HG02840 (cell line): ENCODE results near the gene SORT1.

Experiments
- ATAC-seq: cut with Tn5 transposase; IDR thresholded peaks from one replicate; pipeline ENCODE4 v1.9.1; 2021; ENCODE audit warnings: mild to moderate bottlenecking, moderate library complexity, moderate number of reproducible peaks; ENCODE audit not compliant: unreplicated experiment, low FRiP score

Gene SORT1

GRCh38 chr1:109277434-109278204 is 120.1 kb downstream of the SORT1 start:
- ATAC-seq = no peak

GRCh38 chr1:109275706-109276345 is 121.9 kb downstream of the SORT1 start:
- no peak for ATAC-seq

DNA sequence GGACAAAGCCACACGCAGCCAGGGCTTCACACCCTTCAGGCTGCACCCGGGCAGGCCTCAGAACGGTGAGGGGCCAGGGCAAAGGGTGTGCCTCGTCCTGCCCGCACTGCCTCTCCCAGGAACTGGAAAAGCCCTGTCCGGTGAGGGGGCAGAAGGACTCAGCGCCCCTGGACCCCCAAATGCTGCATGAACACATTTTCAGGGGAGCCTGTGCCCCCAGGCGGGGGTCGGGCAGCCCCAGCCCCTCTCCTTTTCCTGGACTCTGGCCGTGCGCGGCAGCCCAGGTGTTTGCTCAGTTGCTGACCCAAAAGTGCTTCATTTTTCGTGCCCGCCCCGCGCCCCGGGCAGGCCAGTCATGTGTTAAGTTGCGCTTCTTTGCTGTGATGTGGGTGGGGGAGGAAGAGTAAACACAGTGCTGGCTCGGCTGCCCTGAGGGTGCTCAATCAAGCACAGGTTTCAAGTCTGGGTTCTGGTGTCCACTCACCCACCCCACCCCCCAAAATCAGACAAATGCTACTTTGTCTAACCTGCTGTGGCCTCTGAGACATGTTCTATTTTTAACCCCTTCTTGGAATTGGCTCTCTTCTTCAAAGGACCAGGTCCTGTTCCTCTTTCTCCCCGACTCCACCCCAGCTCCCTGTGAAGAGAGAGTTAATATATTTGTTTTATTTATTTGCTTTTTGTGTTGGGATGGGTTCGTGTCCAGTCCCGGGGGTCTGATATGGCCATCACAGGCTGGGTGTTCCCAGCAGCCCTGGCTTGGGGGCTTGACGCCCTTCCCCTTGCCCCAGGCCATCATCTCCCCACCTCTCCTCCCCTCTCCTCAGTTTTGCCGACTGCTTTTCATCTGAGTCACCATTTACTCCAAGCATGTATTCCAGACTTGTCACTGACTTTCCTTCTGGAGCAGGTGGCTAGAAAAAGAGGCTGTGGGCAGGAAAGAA is 122.9 kb downstream of the SORT1 start:
- ATAC-seq = no peak

GRCh38 chr1:109273570-109274288 is 124.0 kb downstream of the SORT1 start:
- ATAC-seq = no peak

GRCh38 chr1:109272831-109273547 is 124.7 kb downstream of the SORT1 start:
- no peak for ATAC-seq

DNA sequence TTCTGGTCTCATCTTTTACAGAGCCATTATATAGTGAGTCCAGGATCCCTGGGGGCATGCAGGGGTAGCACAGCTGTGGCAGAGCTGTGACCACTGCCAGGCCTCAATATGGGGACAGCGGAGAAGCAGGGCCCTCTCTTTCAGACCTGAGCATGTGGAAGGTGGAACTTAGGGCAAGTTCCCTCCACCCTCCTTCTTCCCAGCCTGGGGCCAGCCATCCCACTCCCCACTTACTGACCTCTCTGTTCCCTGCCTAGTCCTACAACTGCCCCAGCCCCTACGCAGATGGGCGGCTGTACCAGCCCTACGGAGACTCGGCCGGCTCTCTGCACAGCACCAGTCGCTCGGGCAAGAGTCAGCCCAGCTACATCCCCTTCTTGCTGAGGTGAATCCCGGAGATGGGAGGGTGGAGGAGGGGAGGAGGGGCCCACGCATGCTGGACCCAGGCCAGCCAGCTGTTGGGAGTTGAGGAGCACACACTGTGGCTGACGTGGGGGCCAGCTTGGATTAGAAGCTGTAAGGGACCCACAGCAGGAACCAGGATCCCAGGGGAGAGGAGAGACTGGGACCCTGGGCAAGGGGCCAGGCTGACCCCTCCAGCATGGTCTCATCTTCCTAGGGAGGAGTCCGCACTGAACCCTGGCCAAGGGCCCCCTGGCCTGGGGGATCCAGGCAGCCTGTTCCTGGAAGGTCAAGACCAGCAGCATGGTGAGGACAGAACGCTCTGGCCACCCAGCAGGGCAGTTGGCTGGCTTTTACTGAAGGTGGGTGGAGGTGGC is 125.5 kb downstream of the SORT1 start:
- ATAC-seq = no peak

DNA sequence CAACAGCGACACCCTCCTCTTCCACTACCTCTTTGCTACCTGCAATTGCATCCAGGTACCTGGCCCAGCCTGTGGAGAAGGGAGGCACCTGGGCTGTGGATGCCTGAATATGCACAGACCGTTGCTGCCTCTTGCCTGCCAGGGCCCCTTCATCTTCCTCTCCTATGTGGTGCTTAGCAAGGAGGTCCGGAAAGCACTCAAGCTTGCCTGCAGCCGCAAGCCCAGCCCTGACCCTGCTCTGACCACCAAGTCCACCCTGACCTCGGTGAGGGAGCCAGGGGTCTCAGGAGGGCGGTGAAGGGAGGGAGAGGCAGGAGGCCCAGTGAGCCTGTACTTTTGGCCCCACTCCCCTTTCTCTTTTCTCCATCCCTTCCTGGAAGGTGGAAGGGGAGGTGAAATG is 126.3 kb downstream of the SORT1 start:
- ATAC-seq = no peak

GRCh38 chr1:109270623-109271317 is 126.9 kb downstream of the SORT1 start:
- no peak for ATAC-seq

DNA sequence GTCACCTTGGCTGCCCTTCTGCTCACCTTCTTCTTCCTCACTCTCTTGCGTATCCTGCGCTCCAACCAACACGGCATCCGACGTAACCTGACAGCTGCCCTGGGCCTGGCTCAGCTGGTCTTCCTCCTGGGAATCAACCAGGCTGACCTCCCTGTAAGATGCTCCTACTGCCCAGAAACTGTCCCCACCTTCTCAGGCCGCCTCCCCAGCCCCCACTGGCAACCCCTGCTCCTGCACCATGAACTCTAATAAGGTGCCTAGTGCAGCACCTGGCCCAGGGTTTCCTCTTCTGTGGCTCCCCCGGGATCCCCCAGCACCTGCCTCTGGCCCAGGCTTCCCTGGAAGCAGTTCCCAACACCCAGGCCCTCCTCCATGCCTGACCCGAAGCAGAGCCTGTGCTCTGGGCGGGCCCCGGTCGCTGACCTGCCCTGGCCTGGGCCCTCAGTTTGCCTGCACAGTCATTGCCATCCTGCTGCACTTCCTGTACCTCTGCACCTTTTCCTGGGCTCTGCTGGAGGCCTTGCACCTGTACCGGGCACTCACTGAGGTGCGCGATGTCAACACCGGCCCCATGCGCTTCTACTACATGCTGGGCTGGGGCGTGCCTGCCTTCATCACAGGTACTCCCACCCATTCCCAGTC is 127.6 kb downstream of the SORT1 start:
- ATAC-seq = no peak

- no peak for ATAC-seq
Observed at GRCh38 chr1:109269212-109269980, 128.3 kb downstream of the SORT1 start.

DNA sequence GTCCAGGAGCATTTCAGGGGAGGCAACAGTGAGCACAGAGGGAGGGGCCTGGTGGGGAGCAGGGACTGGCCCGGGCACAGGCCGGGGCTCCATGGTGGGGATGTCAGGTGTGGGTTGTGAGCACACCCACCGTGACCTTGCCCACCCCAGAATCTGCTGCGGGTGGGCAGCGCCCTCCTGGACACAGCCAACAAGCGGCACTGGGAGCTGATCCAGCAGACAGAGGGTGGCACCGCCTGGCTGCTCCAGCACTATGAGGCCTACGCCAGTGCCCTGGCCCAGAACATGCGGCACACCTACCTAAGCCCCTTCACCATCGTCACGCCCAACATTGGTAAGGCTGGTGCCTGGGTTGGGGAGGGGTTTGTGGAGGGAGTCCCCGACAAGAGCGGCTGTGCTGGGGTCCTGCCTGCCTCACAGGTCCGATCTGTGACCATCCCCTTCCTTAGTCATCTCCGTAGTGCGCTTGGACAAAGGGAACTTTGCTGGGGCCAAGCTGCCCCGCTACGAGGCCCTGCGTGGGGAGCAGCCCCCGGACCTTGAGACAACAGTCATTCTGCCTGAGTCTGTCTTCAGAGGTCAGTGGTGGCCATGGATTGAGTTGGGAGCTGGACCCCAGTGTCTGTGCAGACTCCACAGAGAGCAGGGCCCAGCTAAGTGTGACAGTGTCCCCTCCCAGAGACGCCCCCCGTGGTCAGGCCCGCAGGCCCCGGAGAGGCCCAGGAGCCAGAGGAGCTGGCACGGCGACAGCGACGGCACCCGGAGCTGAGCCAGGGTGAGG is 129.1 kb downstream of the SORT1 start:
- no peak for ATAC-seq

GRCh38 chr1:109267743-109268300 is 129.9 kb downstream of the SORT1 start:
- no peak for ATAC-seq

DNA sequence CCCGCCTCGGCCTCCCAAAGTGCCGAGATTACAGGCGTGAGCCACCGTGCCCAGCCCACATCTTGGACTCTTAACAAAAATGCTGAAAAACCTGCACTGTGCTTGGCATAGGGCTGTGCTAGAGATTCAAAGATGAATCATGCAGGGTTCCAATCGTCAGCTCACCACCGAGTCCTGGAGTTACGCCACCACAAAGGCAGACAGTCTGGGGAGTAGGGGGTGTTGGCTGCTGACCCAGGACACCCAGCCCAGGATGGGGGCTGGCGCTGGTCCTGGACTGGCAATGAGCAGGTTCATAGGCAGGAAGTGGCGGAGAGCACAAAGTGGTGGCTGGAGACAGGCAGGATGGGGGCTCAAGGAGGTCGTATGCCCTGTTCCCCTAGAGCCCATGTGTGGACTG is 130.8 kb downstream of the SORT1 start:
- ATAC-seq = no peak

- no peak for ATAC-seq
Observed at GRCh38 chr1:109265741-109266330, 131.9 kb downstream of the SORT1 start.

DNA sequence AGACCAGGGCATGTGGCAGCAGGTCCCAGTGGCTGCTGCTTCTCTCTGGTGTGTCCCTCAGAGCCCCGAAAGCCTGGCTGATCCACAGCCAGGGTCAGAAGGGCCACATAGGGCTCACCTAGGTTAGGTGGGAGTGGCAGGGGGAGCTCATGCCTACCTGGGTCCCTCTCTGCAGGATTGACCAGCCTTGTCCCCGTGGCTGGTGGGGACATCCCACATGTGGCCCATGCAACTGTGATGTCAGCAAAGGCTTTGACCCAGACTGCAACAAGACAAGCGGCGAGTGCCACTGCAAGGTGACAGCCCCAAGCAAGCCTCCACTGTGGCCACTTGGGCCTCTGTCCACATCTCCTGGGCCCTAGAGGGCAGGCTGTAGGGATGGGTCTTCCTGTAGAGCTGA is 132.7 kb downstream of the SORT1 start:
- no peak for ATAC-seq

GRCh38 chr1:109264379-109264755 is 133.4 kb downstream of the SORT1 start:
- no peak for ATAC-seq
